GM10266 (cell line): Measurements from ENCODE around the gene KIRREL1.

Experiments used
- DNase-seq: peaks from one replicate; pipeline ENCODE4 v3.0.0; 2012; ENCODE audit errors: extremely low spot score
- TF ChIP-seq, protein P1 (sequence below): IDR thresholded peaks from 2 replicates; pipeline ENCODE4 v1.5.1; 2012; ENCODE audit warnings: mild to moderate bottlenecking, low read depth; ENCODE audit not compliant: control insufficient read depth, insufficient read depth; ENCODE audit errors: missing control alignments

KIRREL1 gene

DNA sequence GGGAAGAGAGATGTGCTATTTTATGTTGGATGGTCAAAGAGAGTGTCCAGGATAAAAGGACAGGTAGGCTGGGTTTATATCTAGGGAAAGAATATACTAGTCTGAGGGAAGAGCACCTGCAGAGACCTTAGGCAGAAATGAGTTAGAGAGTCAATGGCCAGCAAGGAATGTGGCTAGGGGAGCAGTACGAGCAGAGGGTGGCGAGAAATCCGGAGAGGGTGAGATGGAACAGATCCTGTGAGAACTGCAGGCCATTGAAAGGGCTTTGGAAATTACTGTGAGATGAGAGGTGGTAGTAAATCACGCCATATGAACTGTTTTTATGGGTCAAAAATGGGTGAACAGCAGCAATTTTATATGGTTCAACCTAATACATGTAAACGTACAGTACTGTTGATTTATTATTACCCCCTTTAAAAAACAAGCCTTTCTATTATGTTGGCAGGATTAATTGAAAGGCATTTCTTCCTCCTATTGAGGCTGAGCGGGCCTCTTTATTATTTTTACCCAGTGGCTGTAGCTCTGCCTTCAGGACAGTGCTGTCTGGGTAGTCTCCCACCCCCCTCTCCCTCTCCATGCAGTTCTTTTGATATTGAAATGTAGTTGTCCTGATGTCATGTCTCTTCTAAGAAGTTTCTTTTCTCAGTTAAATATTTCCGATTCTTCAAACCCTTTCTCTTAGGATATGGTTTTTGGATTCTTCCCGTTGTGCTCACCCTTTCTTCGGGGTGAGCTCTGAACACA is 112.1 kb downstream of the KIRREL1 start:
- no peak for DNase-seq
- TF ChIP-seq, protein P1, sequence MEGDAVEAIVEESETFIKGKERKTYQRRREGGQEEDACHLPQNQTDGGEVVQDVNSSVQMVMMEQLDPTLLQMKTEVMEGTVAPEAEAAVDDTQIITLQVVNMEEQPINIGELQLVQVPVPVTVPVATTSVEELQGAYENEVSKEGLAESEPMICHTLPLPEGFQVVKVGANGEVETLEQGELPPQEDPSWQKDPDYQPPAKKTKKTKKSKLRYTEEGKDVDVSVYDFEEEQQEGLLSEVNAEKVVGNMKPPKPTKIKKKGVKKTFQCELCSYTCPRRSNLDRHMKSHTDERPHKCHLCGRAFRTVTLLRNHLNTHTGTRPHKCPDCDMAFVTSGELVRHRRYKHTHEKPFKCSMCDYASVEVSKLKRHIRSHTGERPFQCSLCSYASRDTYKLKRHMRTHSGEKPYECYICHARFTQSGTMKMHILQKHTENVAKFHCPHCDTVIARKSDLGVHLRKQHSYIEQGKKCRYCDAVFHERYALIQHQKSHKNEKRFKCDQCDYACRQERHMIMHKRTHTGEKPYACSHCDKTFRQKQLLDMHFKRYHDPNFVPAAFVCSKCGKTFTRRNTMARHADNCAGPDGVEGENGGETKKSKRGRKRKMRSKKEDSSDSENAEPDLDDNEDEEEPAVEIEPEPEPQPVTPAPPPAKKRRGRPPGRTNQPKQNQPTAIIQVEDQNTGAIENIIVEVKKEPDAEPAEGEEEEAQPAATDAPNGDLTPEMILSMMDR, result no peak

DNA sequence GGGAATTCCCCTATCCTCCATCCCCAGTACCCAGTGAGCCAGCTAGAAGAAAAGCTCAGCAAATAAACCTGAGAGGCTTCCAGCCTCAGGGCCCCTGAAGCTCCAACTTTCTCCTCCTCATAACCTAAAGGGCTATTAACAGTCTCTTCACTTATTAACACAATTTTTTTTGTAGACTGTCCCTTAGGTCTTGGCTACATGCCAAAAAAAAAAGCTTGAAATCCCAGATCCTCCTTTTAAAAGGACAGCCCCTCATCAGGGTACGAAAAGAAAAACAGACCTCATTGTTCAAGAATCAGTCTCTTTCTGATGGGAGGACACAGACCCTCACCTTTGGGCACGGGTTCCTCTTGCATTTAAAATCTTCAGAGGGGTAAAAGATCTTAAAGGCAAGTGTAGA is 114.5 kb downstream of the KIRREL1 start:
- no peak for DNase-seq
- TF ChIP-seq, protein P1, result no peak

DNA sequence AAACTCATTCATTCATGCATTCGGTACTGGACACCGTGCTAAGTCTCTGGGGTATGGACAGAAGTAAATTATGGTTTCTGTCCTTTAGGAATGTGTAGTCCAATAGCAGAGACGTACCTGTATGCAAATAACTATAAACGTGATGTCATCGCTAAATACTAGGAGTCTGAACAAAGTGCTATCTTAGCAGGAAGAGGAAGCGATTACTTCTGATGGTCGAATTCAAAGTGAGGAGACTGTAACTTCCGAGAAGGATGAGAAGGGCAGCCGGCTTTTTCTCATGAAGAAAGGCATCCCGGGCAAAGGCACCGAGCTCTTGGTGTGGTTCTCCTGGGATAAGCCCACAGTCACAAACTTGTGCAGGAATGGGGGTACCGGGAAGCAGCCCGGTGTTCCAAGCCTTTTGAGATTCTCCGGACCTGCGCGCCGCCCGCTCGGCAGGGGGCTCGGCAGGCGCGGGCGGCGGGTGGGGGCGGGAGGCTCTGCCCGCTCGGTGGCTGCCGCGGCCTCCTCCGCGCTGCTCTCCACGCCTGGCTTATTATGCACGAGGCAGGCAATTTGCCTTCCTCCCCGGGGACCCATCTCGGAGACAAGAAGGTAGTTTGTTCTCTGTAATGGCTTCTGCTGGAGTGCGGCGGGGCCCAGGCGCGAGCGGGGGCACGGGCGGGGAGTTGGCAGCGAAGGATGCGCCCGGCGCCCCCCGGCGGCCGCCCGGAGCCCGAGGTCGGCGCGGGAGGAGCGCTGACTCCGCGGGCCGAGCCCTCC is 119.7 kb downstream of the KIRREL1 start:
- TF ChIP-seq, protein P1, result no peak
- no peak for DNase-seq

DNA sequence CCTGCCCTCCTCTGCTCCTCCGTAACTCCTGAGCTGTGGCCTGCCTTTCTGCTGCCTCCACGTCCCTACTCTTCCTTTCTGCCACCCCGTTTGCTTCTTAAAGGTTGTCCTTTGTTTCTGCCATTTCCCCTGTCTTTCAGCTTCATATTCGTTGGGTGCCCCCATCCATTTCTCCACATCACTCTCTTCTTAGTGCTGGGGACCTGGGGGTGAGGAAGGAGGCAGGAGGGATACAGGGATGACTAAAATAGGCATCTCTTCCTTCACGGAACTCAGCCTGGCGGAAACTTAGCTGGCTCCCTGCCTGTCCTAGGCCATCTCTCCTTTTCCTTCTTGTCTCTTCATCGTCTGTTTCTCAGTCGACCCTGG is 120.3 kb downstream of the KIRREL1 start:
- DNase-seq, result no peak
- TF ChIP-seq, protein P1, result no peak

DNA sequence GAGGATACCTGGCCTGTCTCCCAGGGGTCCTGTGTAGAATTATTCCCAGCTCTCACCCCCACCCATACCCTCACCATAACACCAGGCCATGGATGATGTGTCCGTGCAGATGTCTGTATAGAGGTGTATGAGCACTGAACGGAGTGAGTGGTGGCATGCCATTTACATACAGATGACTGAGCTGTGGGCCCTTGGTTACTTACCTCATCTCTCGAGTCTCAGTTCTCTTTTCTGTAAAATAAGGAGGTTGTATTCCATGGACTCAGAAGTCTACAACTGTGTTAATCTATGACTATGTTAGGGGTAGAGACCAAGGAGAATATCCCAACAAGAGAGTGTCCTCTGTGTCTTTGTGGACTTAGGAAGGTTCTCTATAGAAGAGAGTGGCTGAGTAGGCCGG is 121.7 kb downstream of the KIRREL1 start:
- peak; percentile 63 for DNase-seq
- TF ChIP-seq, protein P1, result no peak

DNA sequence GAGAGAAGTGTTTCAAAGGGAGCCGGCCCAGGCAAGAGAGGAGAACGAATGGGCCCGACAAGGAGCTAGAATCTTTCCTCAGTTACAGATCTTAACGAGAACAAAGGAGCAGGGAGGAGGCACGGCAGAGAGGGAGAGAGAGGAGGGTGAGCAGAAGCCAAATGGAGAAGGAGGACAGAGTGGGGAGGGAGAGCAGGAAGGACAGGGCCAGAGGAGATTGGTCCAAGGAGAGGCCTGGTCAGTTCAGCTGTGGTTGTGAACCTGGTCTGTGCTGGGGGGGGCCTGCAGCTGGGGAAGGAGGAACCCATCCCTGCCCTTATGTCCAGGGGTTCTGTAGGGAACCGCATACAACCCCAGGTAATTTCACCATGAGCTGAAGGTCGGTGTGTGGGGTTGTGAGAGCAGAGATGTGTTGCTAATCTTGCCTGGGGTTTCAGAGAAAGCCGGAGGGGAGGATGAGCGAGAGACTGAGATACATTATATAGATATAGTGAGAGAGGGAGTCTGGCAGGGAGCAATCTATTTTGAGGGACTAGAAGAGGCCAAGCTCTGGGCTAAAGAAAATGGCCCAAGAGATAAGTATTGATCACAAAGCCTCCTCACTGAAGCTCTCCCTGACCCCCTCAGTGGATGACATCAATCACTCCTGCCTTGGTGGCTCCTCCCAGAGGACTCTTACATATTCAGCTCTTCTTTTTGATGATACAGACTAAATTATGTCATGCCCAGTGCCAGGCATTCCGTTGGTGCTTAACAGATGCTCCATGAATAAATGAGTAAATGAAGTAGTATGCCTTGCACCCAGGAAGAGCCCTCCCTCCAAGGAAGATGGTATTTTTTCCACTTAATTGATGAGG is 123.1 kb downstream of the KIRREL1 start:
- TF ChIP-seq, protein P1, result no peak

More for the DNA sequence above, 123.1 kb downstream of the KIRREL1 start:
- DNase-seq, result no peak
